IPS-18c (cell line): ENCODE data around the gene OBP2B.
"Not testable (repeated sequence)": the region's sequence is repeated elsewhere in the genome, so short reads cannot be mapped to it uniquely, and the experiment has no call there.

Source experiments
- H3K4me3 ChIP-seq: 2 replicates; pipeline ENCODE4 v1.7.0; 2013; ENCODE audit warnings: low read depth, mild to moderate bottlenecking, low read length, moderate library complexity; ENCODE audit not compliant: insufficient read depth
- H3K9me3 ChIP-seq: one replicate; pipeline ENCODE4 v1.6.1; 2013; ENCODE audit warnings: mild to moderate bottlenecking, low read length, moderate library complexity; ENCODE audit not compliant: control insufficient read depth, insufficient read depth

OBP2B gene

DNA sequence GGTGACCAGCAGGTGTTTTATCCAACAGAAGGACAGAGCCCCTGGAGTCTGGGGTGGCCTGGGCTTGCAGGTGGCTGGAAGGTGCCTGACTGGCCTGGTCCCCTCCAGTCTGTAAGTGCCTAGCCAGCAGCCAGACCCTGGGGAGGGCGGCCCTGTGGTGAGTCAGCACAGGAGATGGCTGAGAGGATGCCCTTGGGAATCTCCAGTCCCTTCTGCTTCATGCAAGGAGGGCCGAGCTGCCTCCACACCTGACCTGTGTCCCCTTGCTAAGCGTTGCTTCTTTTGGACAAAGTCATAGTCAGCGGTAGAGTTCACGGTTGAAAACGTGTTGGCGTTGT is 20.2 kb downstream of the OBP2B start:
- H3K4me3 ChIP-seq, result no peak overlapping the region
- no peaks in the 10 kb centered on the region for H3K9me3 ChIP-seq

DNA sequence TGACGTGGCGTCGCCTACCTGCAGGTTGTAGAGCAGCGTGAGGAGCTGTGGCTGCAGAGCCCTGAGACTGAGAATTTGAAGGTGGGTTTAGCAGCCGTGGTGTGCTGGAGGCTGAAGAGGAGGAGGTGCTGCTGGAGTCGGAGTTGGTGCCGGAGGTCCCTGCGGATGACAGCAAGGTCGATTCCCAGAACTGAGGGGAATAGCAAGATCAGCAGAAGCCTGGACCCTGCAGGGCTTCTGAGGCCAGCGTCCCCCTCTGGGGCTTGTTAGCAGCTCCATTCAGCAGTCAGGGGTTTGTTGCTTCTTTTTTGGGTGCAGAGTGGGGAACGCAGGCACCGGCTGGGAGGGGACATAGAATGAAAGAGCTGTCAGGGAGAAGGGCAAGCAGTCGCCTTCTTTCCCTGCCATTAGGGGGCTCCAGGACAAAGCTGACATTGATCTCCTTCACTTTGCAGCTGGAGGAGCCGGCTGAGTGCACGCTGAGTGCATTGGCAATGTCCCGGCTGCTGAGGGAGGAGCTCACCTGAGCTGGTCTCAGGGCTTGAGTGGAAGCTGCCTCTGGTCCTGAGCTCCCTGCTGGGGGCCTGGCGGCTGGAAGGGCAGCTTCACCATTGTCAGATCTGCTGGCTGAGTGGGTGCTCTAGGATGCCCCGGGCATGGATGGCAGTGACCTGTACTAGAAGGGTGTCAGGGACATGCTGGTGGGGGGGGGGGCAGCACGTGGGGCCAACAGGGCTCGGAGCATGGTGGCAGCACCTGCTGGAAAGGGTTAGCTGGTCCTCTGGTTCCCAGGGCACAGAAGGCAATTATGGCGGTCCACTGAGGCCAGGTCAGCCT is 20.8 kb downstream of the OBP2B start:
- no peaks in the 10 kb centered on the region for H3K9me3 ChIP-seq
- no peak overlapping the region for H3K4me3 ChIP-seq

DNA sequence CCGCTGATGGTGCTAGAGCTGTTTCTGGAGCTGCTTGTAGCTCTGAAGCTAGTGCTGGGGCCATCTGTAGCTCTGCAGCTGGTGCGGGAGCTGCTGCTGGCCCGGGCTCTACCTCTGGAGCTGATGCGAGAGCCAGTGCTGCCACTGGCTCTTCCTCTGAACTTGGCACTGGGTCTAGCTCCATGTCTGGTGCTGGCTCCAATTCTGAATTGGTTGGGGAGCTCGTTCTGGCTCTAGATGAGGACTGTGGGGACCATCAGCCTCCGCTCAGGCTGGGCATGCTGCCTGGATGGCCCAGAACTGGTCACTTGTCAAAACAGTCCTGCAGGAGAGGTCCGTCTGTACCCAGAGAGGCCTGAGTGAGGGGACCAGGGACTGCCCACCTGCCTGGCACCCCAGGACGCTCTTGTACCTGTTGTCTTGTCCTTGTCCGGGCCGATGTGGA is 21.5 kb downstream of the OBP2B start:
- no peaks in the 10 kb centered on the region for H3K9me3 ChIP-seq
- H3K4me3 ChIP-seq, result no peak overlapping the region

DNA sequence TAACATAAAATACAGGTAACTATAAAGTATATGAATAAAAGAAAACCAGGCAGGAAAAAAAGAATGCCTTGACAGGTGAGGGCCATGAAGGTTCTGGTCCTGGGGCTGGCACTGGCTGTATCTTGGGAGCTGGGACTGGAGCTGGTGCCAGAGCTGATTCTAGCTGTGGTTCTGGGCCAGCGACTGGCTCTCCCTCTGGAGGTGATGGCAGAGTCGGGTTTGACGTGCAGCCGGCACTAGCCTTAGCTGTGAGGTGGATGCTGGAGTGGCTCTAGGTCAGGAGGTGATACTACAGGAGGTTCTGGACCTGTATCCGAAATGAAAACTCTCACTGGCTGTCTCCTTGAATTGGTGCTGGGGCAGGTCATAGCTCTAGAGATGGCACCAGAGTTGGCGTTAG is 22.3 kb downstream of the OBP2B start:
- no peaks in the 10 kb centered on the region for H3K9me3 ChIP-seq
- H3K4me3 ChIP-seq, result no peak overlapping the region

DNA sequence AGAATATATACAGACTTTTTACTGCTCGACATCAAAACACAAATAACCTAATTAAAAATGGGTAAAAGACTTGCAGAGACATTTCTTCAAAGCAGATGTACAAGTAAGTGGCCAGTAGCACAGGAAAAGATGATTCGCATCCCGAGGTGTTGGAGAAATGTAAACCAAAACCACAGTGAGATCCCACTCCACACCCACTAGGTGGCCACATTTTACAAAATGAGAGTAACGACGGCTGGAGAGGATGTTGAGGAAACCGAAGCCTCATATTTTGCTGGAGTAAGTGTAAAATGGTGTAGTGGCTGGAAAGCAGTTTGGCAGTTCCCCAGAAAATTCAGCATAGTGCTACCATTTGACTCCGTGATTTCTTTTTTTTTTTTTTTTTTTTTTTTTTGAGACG is 24.1 kb downstream of the OBP2B start:
- Histone ChIP-seq H3K4me3 (no peak overlapping the region), H3K9me3 (no peaks in the 10 kb centered on the region)

DNA sequence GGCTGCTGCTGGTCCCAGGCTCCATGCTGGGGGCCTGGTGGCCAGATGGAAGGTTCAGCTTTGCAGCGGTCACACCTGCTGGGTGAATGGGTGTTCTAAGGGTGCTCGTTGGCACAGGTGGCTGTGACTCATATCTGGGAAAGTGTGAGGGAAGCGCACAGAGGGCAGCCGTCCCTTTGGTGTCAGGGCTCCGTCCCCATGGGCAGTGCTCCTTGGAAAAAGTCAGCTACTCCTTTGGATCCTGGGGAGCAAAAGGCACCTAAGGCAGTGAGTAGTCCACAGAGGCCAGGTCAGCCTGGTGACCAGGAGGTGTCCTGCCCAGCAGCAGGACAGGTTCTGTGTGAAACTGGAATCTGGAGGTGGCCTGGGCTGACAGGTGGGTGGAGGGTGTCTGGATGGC is 26.9 kb downstream of the OBP2B start:
- Histone ChIP-seq H3K4me3 (no peak overlapping the region), H3K9me3 (no peaks in the 10 kb centered on the region)

DNA sequence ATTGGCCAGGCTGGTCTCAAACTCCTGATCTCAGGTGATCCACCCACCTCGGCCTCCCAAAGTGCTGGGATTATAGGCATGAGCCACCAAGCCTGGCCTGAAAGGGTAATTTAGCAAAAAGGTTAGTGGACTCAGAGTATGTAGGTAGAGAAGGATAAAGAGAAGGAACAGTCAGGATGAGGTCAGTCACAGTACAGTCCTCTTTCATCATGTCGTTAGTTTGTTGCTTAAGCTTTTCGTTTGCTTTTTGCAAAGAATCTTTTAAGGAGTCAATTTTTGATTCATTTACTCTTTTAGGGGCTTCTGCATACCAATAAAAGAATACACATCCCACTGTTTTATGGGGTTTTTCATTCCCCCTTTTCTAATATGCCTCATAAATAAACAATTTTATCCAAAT is 27.5 kb downstream of the OBP2B start:
- no peak overlapping the region for H3K4me3 ChIP-seq
- H3K9me3 ChIP-seq, result no peaks in the 10 kb centered on the region

DNA sequence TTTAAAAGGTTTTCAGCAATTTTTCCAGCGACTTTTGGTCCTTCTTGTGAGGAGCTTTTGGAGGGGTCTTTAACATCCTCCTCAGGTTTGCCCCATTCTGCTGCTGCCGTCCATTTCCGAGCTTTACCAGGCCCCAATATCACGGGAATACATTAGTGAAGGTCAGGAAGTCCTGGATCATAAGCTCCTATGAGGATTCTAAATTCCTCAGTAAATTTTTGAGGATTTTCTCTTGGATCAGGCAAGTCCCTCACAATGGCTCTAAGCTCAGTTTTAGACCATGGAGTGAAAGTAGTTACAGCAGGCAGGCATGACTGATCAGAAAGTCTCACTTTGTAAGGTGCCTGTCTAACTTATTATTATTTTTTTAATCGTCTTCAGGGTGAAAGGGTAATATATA is 28.1 kb downstream of the OBP2B start:
- H3K4me3 ChIP-seq, result no peak overlapping the region
- H3K9me3 ChIP-seq, result no peaks in the 10 kb centered on the region

DNA sequence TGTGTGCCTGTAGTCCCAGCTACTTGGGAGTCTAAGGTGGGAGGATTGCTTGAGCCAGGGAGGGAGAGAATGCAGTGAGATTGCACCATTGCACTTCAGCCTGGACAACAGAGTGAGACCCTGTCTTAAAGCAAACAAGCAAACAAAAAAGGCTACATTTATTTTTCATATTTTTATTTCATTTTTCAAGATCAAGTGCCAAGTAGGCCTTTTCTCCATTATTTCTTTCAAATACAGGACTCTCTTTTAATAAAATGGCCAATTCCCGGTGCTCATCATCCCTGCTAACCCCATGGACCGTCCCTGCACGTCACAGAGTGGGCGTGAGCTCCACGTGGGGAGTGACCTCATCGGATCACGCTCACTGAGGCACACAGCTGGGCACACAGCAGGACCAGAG is 36.0 kb downstream of the OBP2B start:
- no peaks in the 10 kb centered on the region for H3K9me3 ChIP-seq
- H3K4me3 ChIP-seq, result no peak overlapping the region

DNA sequence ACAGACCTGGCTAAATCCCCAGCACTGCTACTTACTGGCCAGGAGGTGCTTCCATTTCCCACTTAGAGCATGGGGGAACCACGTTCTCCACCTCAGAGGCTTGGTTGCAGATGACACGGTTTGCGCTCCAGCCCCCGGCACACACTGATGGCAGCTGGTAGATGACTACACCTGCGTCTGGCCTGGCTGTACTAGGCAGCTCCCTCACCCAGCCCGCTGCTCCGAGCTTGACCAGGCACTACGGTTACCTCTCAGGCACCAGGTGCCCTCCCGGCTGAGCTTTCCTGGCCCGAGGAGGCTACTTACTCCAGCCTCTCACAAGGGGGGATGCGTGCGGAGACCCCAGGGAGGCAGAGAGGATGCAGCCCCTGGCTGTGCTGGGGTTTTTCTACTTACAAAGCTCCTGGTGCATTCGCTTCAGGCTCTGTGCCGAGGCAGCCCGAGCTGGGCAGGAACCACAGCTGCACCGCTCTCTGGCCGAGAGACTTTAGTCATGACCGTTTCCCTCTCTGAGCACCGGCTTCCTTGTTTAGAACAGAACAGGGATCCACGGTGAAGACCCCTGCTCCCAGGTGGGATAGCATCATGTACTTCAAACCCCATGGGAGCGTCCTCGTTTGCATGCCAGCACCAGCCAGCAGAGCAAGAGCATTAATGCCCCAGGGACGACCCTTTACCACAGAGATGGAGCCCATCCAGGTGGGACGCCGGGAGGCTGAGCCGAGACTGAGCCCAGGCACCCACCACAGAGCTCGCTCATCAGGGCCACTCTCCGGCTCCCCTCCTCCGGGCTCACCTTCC is 37.7 kb downstream of the OBP2B start:
- H3K4me3 ChIP-seq, result no peak overlapping the region
- H3K9me3 ChIP-seq, result no peaks in the 10 kb centered on the region

DNA sequence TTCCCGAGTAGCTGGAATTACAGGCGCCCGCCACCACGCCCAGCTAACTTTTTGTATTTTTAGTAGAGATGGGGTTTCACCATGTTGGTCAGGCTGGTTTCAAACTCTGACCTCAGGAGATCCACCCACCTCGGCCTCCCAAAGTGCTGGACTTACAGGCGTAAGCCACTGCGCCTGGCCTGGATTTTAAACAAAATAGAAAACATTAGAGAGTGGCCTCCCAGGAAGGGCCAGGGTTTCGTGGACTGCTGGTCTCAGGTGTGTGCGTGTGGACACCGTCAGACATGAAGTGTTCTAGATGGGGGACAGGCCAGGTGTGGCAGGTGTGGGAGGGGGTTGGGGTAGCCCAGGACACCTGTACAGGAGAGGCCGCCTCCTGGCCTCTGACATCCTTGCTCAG is 38.3 kb downstream of the OBP2B start:
- no peaks in the 10 kb centered on the region for H3K9me3 ChIP-seq
- no peak overlapping the region for H3K4me3 ChIP-seq

DNA sequence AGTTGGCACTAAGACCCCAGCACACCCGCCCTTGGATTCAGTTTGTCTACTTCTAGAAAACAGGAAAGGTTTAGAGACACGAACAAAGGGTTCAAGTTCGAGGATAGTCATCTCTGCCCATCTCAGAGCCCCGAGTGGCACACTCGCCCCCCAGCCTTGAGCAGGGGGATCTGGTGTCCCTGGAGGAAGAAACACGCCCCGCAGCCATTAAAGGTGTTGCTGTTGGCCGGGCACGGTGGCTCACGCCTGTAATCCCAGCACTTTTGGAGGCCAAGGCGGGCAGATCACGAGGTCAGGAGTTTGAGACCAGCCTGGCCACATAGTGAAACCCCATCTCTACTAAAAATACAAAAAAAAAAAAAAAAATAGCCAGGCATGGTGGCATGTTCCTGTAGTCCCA is 39.4 kb downstream of the OBP2B start:
- H3K9me3 ChIP-seq, H3K4me3 ChIP-seq: not testable (repeated sequence)

DNA sequence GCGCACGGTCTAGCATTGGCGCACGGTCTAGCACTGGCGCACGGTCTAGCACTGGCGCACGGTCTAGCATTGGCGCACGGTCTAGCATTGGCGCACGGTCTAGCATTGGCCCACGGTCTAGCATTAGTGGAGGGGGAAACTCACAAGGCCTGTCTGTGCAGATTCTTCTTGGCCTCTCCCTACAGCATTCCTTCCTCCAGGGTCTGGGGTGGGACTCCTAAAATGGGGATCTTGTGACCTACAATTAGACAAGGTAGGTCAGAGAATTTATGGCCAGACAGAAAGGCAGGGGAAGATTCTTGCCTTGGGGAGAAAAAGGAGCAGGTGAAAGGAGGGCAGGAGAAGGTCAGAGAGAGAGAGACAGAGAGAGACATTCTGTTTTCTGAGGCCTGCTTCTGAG is 39.9 kb downstream of the OBP2B start:
- H3K4me3 ChIP-seq, result no peak overlapping the region

DNA sequence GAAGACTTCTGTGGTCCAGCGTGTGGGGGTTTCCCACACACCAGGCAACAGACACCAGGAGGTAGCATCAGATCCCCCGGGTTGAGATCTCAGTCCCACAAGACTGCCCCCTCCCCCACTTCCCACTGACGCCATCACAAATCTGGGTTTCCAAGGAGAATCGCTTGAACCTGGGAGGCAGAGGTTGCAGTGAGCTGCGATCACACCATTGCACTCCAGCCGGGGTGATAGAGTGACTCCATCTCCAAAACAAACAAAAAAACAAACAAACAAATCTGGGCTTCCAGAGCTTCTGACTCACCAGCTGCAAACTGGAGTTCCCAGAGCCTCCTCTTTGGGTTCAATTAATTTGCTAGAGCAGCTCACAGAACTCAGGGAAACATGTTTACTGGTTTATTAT is 40.6 kb downstream of the OBP2B start:
- no peak overlapping the region for H3K4me3 ChIP-seq
- no peaks in the 10 kb centered on the region for H3K9me3 ChIP-seq

More for the DNA sequence above, 39.9 kb downstream of the OBP2B start:
- H3K9me3 ChIP-seq, result no peaks in the 10 kb centered on the region

DNA sequence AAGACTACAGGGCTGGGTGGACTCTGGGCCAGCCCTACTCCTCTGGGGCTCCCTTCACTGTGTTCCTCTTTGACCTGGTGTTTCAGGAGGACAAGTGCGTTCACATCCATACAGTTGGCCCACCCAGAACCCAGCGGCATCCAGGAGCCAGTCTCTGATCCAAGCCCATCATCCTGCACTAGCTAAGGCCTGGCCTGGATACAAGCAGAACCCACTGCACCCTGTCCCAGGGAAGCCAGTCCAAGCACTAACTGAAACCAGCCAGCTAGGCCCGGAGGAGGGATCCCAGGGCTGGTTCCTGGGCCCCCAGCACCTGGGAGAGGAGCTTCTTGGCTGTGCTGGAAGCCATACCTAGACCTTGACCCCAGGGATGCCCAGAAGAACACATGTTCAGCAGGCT is 41.3 kb downstream of the OBP2B start:
- H3K4me3 ChIP-seq, result no peak overlapping the region

DNA sequence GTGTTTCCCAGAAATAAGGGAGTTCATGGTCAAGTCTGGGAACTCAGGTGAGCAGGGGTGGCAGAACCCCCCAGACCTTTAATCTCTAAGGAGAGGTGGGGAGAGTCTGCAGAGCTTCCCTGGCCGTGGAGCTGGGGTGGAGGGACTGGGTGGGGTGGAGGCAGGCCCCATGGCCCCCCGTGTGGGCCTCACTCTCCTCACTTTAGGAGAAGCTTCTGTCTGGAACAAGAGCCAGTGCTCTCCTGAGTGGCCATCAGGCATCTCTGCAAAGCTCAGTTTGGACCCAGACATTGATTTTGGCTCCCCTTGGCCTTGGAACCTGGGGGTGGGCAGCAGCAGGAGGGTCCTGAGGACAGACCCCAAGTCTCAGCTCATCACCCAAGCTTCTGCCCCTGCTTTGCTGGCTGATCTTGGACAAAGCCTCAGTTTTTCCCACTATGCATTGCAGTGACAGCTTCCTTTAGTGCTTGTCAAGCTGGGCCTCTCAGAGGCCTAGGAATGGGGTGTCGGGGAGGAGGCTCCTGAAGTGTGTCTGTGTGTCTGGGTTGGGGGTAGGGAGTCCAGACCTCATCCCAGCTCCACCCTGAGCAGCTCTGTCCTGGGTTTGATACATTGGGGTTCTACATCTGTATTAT is 41.8 kb downstream of the OBP2B start:
- H3K9me3 ChIP-seq, result no peaks in the 10 kb centered on the region
- no peak overlapping the region for H3K4me3 ChIP-seq

More for the DNA sequence above, 41.3 kb downstream of the OBP2B start:
- no peaks in the 10 kb centered on the region for H3K9me3 ChIP-seq

DNA sequence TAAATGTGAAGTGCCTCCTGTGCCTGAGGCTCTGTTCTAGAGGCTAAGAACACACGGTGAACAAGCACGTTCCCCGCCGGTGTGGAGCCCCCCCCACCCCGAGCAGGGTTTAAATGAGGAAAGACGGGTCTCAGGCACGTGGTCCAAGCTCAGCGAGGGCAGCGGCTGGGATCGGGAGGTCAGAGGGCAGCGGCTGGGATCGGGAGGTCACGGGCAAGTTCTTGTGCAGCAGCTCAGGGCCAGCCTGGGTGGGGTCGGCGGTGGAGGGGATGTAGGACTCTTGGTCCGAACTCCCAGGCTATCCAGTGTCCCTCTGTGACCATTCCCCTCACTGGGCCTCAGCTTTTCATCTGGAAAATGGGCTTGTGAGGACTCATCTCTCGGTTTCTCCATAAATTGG is 42.7 kb downstream of the OBP2B start:
- Histone ChIP-seq H3K9me3 (no peaks in the 10 kb centered on the region), H3K4me3 (no peak overlapping the region)

DNA sequence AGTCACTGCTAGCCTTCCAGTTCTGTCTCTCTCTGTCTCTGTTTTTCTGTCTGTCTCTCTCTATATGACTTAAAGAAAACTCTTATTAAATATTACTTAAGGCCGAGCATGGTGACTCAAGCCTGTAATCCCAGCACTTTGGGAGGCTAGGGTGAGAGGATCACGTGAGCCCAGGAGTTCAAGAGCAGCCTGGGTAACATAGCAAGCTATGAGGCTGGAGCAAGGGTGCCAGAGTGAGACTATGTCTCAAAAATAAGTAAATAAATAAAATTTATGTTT is 43.7 kb downstream of the OBP2B start:
- Histone ChIP-seq H3K9me3 (no peaks in the 10 kb centered on the region), H3K4me3 (no peak overlapping the region)
